H1 (cell line): ENCODE results near the gene RB1. TPM values are rescaled to one million over a fixed set of nuclear protein-coding genes. Genes with fewer than 3 reads are reported as not detected.

ENCODE experiments used
- CTCF ChIA-PET: fragments of 300-600 bp; sonication (Branson Sonifier 250); formaldehyde crosslinking; loops from one replicate; lab custom pipeline; 2021; ENCODE audit not compliant: partially characterized antibody; lab: Charles Lee
- POLR2A ChIA-PET: fragments of 300-600 bp; sonication (Branson Sonifier 250); formaldehyde crosslinking; loops from one replicate; lab custom pipeline; 2021; ENCODE audit warnings: inconsistent platforms; ENCODE audit not compliant: partially characterized antibody; lab: Charles Lee
- DNase-seq, 2 experiments: peaks; one replicate each; pipeline versions ENCODE4 v3.0.0 to v3.0.0-alpha.2; 2010 to 2022; ENCODE audit warnings: low spot score in 2 of 2, low read depth in 1 of 2, mixed read lengths in 1 of 2
- FAIRE-seq: peaks from 2 replicates; lab custom pipeline; 2011; peaks lifted over from hg19 to GRCh38; lab: Jason Lieb, UNC
- H2AFZ ChIP-seq: 2 replicates; pipeline ENCODE4 v1.8.1; 2012; ENCODE audit warnings: low read length, inconsistent platforms
- H2AK5ac ChIP-seq: 2 replicates; pipeline ENCODE4 v1.6.1; 2013; ENCODE audit warnings: low read depth, low read length
- H2BK120ac ChIP-seq: replicated peaks from 2 replicates; pipeline ENCODE3; 2013; ENCODE audit warnings: low read depth, low read length, inconsistent platforms
- H2BK12ac ChIP-seq: 2 replicates; pipeline ENCODE4 v1.6.1; 2013; ENCODE audit warnings: low read depth, low read length
- H2BK15ac ChIP-seq: 2 replicates; pipeline ENCODE4 v1.6.1; 2013; ENCODE audit warnings: low read length
- H2BK20ac ChIP-seq: 2 replicates; pipeline ENCODE4 v1.6.1; 2013; ENCODE audit warnings: low read length
- H2BK5ac ChIP-seq: 2 replicates; pipeline ENCODE4 v1.6.1; 2013; ENCODE audit warnings: low read depth, low read length
- H3K14ac ChIP-seq: 2 replicates; pipeline ENCODE4 v1.6.1; 2013; ENCODE audit warnings: inconsistent platforms; ENCODE audit not compliant: insufficient read length
- H3K18ac ChIP-seq: 2 replicates; pipeline ENCODE4 v1.6.1; 2013; ENCODE audit warnings: low read length; ENCODE audit errors: extremely low read depth
- H3K23ac ChIP-seq: 2 replicates; pipeline ENCODE4 v1.6.1; 2013; ENCODE audit warnings: inconsistent platforms; ENCODE audit not compliant: insufficient read length
- H3K23me2 ChIP-seq: 2 replicates; pipeline ENCODE4 v1.6.1; 2013; ENCODE audit warnings: low read depth, low read length
- H3K27ac ChIP-seq: 2 replicates; pipeline ENCODE4 v1.6.1; 2011; ENCODE audit warnings: low read depth, low read length, inconsistent platforms
- H3K27me3 ChIP-seq, 4 experiments: replicated peaks in 1 of 4; 1 replicate in 1 of 4; 2 replicates in 3 of 4; pipeline versions ENCODE4 v1.6.1 to v1.8.1; 2011 to 2013; ENCODE audit warnings: low read length in 3 of 4, mild to moderate bottlenecking in 3 of 4, inconsistent platforms in 2 of 4, mixed read lengths in 2 of 4, moderate library complexity in 1 of 4; ENCODE audit not compliant: control insufficient read depth in 3 of 4, insufficient read depth in 3 of 4; ENCODE audit errors: extremely low read depth in 1 of 4
- H3K36me3 ChIP-seq, 4 experiments: 2 replicates each; pipeline versions ENCODE4 v1.6.1 to v1.8.1; 2011 to 2013; ENCODE audit warnings: mild to moderate bottlenecking in 4 of 4, low read length in 3 of 4, moderate library complexity in 2 of 4, control low read depth in 1 of 4, inconsistent platforms in 1 of 4; ENCODE audit not compliant: insufficient read depth in 4 of 4, control insufficient read depth in 2 of 4
- H3K4ac ChIP-seq: replicated peaks from 2 replicates; pipeline ENCODE3; 2013; ENCODE audit warnings: low read length, low read depth, mixed read lengths, inconsistent platforms; ENCODE audit not compliant: insufficient read length
- H3K4me1 ChIP-seq, 4 experiments: replicated peaks in 1 of 4; 1 replicate in 1 of 4; 2 replicates in 3 of 4; pipeline versions ENCODE4 v1.6.1 to v1.8.1; 2011 to 2013; ENCODE audit warnings: low read length in 3 of 4, inconsistent platforms in 2 of 4, mixed read lengths in 1 of 4; ENCODE audit not compliant: insufficient read depth in 4 of 4, control insufficient read depth in 3 of 4
- H3K4me2 ChIP-seq, 2 experiments: 2 replicates each; pipeline versions ENCODE4 v1.6.1 to v1.8.1; 2011 to 2013; ENCODE audit warnings: low read depth in 2 of 2, low read length in 2 of 2, control low read depth in 1 of 2, inconsistent platforms in 1 of 2, mild to moderate bottlenecking in 1 of 2; ENCODE audit not compliant: insufficient read depth in 1 of 2
- H3K4me3 ChIP-seq, 4 experiments: fragments of 200-600, 300-600 bp in 1 of 4; sonication (generic), shearing (Covaris generic), sonication (Bioruptor Twin) in 1 of 4; 2 replicates each; pipeline versions ENCODE4 v1.5.1 to v1.8.1; 2011 to 2016; ENCODE audit warnings: low read length in 4 of 4, low read depth in 3 of 4, control low read depth in 2 of 4, inconsistent platforms in 2 of 4, mild to moderate bottlenecking in 2 of 4, mixed read lengths in 1 of 4, moderate library complexity in 1 of 4; ENCODE audit not compliant: insufficient read depth in 2 of 4; ENCODE audit errors: extremely low read depth in 1 of 4
- H3K56ac ChIP-seq: replicated peaks from 2 replicates; pipeline ENCODE3; 2013; ENCODE audit warnings: low read depth, mild to moderate bottlenecking, mixed read lengths, low read length, inconsistent platforms; ENCODE audit not compliant: insufficient read length
- H3K79me1 ChIP-seq: 2 replicates; pipeline ENCODE4 v1.6.1; 2013; ENCODE audit warnings: low read depth, low read length, control low read depth
- H3K79me2 ChIP-seq, 2 experiments: 2 replicates each; pipeline versions ENCODE4 v1.6.1 to v1.8.1; 2012 to 2013; ENCODE audit warnings: low read length in 2 of 2, mild to moderate bottlenecking in 2 of 2, inconsistent platforms in 1 of 2; ENCODE audit not compliant: insufficient read depth in 2 of 2, control insufficient read depth in 1 of 2
- H3K9ac ChIP-seq, 4 experiments: replicated peaks in 1 of 4; 1 replicate in 1 of 4; 2 replicates in 3 of 4; pipeline versions ENCODE4 v1.6.1 to v1.8.1; 2011 to 2013; ENCODE audit warnings: low read depth in 3 of 4, low read length in 3 of 4, control low read depth in 2 of 4, mild to moderate bottlenecking in 2 of 4, moderate library complexity in 2 of 4, inconsistent platforms in 1 of 4; ENCODE audit errors: extremely low read depth in 1 of 4
- H3K9me3 ChIP-seq, 2 experiments: 2 replicates each; pipeline versions ENCODE4 v1.6.1 to v1.8.1; 2012 to 2013; ENCODE audit warnings: mild to moderate bottlenecking in 2 of 2, moderate library complexity in 2 of 2, control low read depth in 1 of 2, inconsistent platforms in 1 of 2, low read depth in 1 of 2, low read length in 1 of 2, mixed read lengths in 1 of 2; ENCODE audit not compliant: insufficient read depth in 2 of 2
- H4K20me1 ChIP-seq, 2 experiments: replicated peaks in 1 of 2; 2 replicates each; pipeline versions ENCODE3 to v1.8.1; 2011 to 2013; ENCODE audit warnings: inconsistent platforms in 2 of 2, low read length in 2 of 2, mild to moderate bottlenecking in 1 of 2; ENCODE audit not compliant: insufficient read depth in 2 of 2, control insufficient read depth in 1 of 2
- H4K5ac ChIP-seq: 2 replicates; pipeline ENCODE4 v1.6.1; 2013; ENCODE audit warnings: low read length, low read depth, mixed read lengths, inconsistent platforms; ENCODE audit not compliant: insufficient read length
- H4K8ac ChIP-seq: 2 replicates; pipeline ENCODE4 v1.8.0; 2013; ENCODE audit warnings: mild to moderate bottlenecking, moderate library complexity, low read length, inconsistent platforms; ENCODE audit not compliant: insufficient read depth; ENCODE audit errors: extremely low read depth
- H4K91ac ChIP-seq: replicated peaks from 2 replicates; pipeline ENCODE3; 2013; ENCODE audit warnings: low read length, mixed read lengths, inconsistent platforms; ENCODE audit not compliant: insufficient read length
- ATF3 ChIP-seq: IDR thresholded peaks from 2 replicates; pipeline ENCODE4 v1.6.1; 2011; ENCODE audit warnings: low read depth, mild to moderate bottlenecking, low read length; ENCODE audit not compliant: insufficient read depth
- CBX5 ChIP-seq: fragments of 300-800, 300-1000 bp; sonication (generic); IDR thresholded peaks from 2 replicates; pipeline ENCODE4 v1.7.1; 2016; ENCODE audit warnings: antibody characterized with exemption, low read length, low read depth
- CREB1 ChIP-seq: IDR thresholded peaks from 2 replicates; pipeline ENCODE4 v1.6.1; 2012; ENCODE audit warnings: inconsistent platforms
- CTBP2 ChIP-seq: IDR thresholded peaks from 2 replicates; pipeline ENCODE4 v1.7.0; 2011; ENCODE audit warnings: borderline replicate concordance, mild to moderate bottlenecking, moderate library complexity, mixed read lengths, low read length; ENCODE audit not compliant: insufficient read depth, insufficient read length
- EZH2 ChIP-seq: fragments of 200-600 bp; sonication (generic); IDR thresholded peaks from 2 replicates; pipeline ENCODE4 v1.7.1; 2012; ENCODE audit warnings: low read depth, mild to moderate bottlenecking, moderate library complexity, low read length, inconsistent platforms; ENCODE audit not compliant: severe bottlenecking
- FOSL1 ChIP-seq: IDR thresholded peaks from 2 replicates; pipeline ENCODE4 v1.6.1; 2011; ENCODE audit warnings: mild to moderate bottlenecking, low read depth, low read length, moderate library complexity; ENCODE audit not compliant: insufficient read depth
- JUN ChIP-seq: IDR thresholded peaks from 2 replicates; pipeline ENCODE4 v1.6.1; 2011; ENCODE audit warnings: low read depth, mild to moderate bottlenecking, improper control_type of control experiment, low read length
- NRF1 ChIP-seq: IDR thresholded peaks from 2 replicates; pipeline ENCODE4 v1.6.1; 2011; ENCODE audit warnings: mild to moderate bottlenecking, low read depth, low read length, improper control_type of control experiment
- POLR2AphosphoS5 ChIP-seq: IDR thresholded peaks from 2 replicates; pipeline ENCODE4 v1.6.1; 2011; ENCODE audit warnings: low read depth, low read length
- TAF1 ChIP-seq: IDR thresholded peaks from 2 replicates; pipeline ENCODE4 v1.6.1; 2011; ENCODE audit warnings: mild to moderate bottlenecking, low read depth, low read length
- YY1 ChIP-seq: IDR thresholded peaks from 2 replicates; pipeline ENCODE4 v1.6.1; 2011; ENCODE audit warnings: low read depth, mild to moderate bottlenecking, low read length
- WGBS, 2 experiments: shearing (Covaris generic) in 1 of 2; methylation state at CpG; one replicate each; pipeline versions ENCODE4 v1.1.6 to v1.1.7; 2013 to 2015; ENCODE audit warnings: low lambda C conversion rate in 2 of 2, mixed read lengths in 2 of 2, inconsistent platforms in 1 of 2, low coverage in 1 of 2, missing lambda C conversion rate in 1 of 2; ENCODE audit not compliant: insufficient replicate concordance in 2 of 2, insufficient coverage in 1 of 2, insufficient read length in 1 of 2; ENCODE audit errors: extremely low coverage in 1 of 2, missing lambda C conversion rate in 1 of 2; 5-methylcytosine and 5-hydroxymethylcytosine counted together
- polyA plus RNA-seq, 7 experiments: library from polyadenylated mRNA; depleted of rRNA in 3 of 7; stranded (reverse) in 5 of 7; unstranded in 2 of 7; fragments of >200 nt in 5 of 7; fragments of 200-250 nt in 2 of 7; gene quantifications; 1 replicate in 5 of 7; 2 replicates in 1 of 7; 4 replicates in 1 of 7; pipeline versions ENCODE4 v1.2.1 to v1.2.3, GENCODE V29; 2011 to 2013; ENCODE audit warnings: missing spikeins in 2 of 7, mixed read lengths in 2 of 7
- total RNA-seq: library from RNA; stranded (reverse); fragmentation: NEBNext Ultra II Directional; extraction: Animal tissue kit (Norgen Biotek cat#: 25700); gene quantifications from 2 replicates; pipeline ENCODE4 v1.2.1, GENCODE V29; 2021

The RB1 gene
- total and polyA plus RNA-seq, 2 of the 8 experiments (the other 6 are each of a cell fraction or from before 2014, with no cell fraction given): 4.1 to 17.5 TPM

GRCh38 chr13:48295271-48295670, 8.3 kb upstream of the RB1 start:
- FAIRE-seq: no peak
- Histone ChIP-seq H3K4me2 (no peak overlapping the region), H2BK12ac (no peak overlapping the region), H4K8ac (no peak overlapping the region), H2BK20ac (no peak overlapping the region), H3K9ac (no peak overlapping the region), H3K4ac (no peak overlapping the region), H3K4me1 (no peaks in the 10 kb centered on the region), H3K27ac (no peak overlapping the region), H3K14ac (no peak overlapping the region), H3K23ac (no peak overlapping the region), H3K23me2 (no peaks in the 10 kb centered on the region; the same call in 1 of the 2 replicates), H3K79me1 (no peaks in the 10 kb centered on the region; the same call in 1 of the 2 replicates), H4K20me1 (no peaks in the 10 kb centered on the region), H3K9me3 (no peaks in the 10 kb centered on the region), H3K79me2 (no peaks in the 10 kb centered on the region), H3K4me3 (no peak overlapping the region), H2BK5ac (no peak overlapping the region), H2BK15ac (no peak overlapping the region), H3K27me3 (no peaks in the 10 kb centered on the region), H4K91ac (no peak overlapping the region), H2AK5ac (no peak overlapping the region), H2AFZ (no peak overlapping the region), H3K56ac (no peak overlapping the region), H2BK120ac (no peak overlapping the region), H3K36me3 (no peaks in the 10 kb centered on the region), H4K5ac (no peak overlapping the region), H3K18ac (no peak overlapping the region)
- no peak for TF ChIP-seq EZH2
- no peak for TF ChIP-seq ATF3
- TF ChIP-seq JUN: no peak
- TF ChIP-seq CTBP2: no peak
- no peak for TF ChIP-seq FOSL1
- TF ChIP-seq NRF1: no peak
- TF ChIP-seq POLR2AphosphoS5: no peak
- TF ChIP-seq CBX5: no peak
- TF ChIP-seq TAF1: no peak
- no peak for TF ChIP-seq YY1
- TF ChIP-seq CREB1: no peak
- ChIA-PET CTCF (no interaction called here), POLR2A (no interaction called here)
- no peak for DNase-seq
- WGBS, 2 experiments: 81% methylated on average over 1 of the region's 1 CpG; no CpG with 5 or more reads in 1 of the 2 experiments
